Colonic mucosa (tissue), 4 donors: Measurements from ENCODE around the gene FCMR. TPM values are rescaled to one million over a fixed set of nuclear protein-coding genes. Genes with fewer than 3 reads are reported as not detected.

Source experiments
- DNase-seq: peaks from one replicate; pipeline ENCODE4 v3.0.0-alpha.2; 2020
- H3K27ac ChIP-seq: fragments of 200-600 bp; one replicate; pipeline ENCODE4 v1.8.0; 2021
- H3K27me3 ChIP-seq: fragments of 200-600 bp; one replicate; pipeline ENCODE4 v1.8.0; 2021
- H3K36me3 ChIP-seq: fragments of 200-600 bp; one replicate; pipeline ENCODE4 v1.8.0; 2021
- H3K4me1 ChIP-seq: fragments of 200-600 bp; one replicate; pipeline ENCODE4 v1.8.0; 2021; ENCODE audit warnings: mild to moderate bottlenecking
- H3K4me3 ChIP-seq: fragments of 200-600 bp; one replicate; pipeline ENCODE4 v1.8.0; 2021
- H3K9ac ChIP-seq, 2 donors: one replicate each; pipeline ENCODE4 v1.7.0; 2013; ENCODE audit warnings: control low read depth in 2 of 2, low read depth in 2 of 2, low read length in 2 of 2
- H3K9me3 ChIP-seq: fragments of 200-600 bp; one replicate; pipeline ENCODE4 v1.8.0; 2021
- CTCF ChIP-seq: fragments of 200-600 bp; IDR thresholded peaks from one replicate; pipeline ENCODE4 v1.8.0; 2022; ENCODE audit warnings: antibody characterized with exemption, mild to moderate bottlenecking
- intact Hi-C: fragments of 100-400 bp; cut with DNase I; formaldehyde crosslinking; loops from one replicate; pipeline ENCODE4 v1.14.1; 2022
- total RNA-seq, 2 donors: library from RNA; stranded (reverse); fragmentation: NEBNext Ultra II Directional in 1 of 2; extraction: Animal tissue kit (Norgen Biotek cat#: 25700) in 1 of 2; gene quantifications; one replicate each; pipeline ENCODE4 v1.2.1, GENCODE V29; 2021
- donor health status: healthy.
- donor health status: DM: no; HTN: no; CAD: no.
- donor health status: DM: no; HTN: no; CAD: no.

The FCMR gene
- total RNA-seq, 2 donors from 2014 or later: 2.3 to 2.7 TPM

- intact Hi-C loops: no loop called here
- Histone ChIP-seq H3K27me3 (no peaks in the 10 kb centered on the region), H3K9me3 (no peaks in the 10 kb centered on the region), H3K27ac (no peak overlapping the region), H3K36me3 (no peaks in the 10 kb centered on the region), H3K4me3 (no peak overlapping the region), H3K9ac (no peak overlapping the region), H3K4me1 (no peaks in the 10 kb centered on the region)
- DNase-seq: no peak
- TF ChIP-seq CTCF: no peak
These were observed 45.9 kb downstream of the FCMR start for GRCh38 chr1:206875752-206876377.

GRCh38 chr1:206873603-206874188 lies 48.0 kb downstream of the FCMR start:
- intact Hi-C loops: no loop called here
- H3K27me3 ChIP-seq: no peaks in the 10 kb centered on the region
- H3K4me1 ChIP-seq: no peaks in the 10 kb centered on the region
- H3K36me3 ChIP-seq: no peaks in the 10 kb centered on the region
- H3K9ac ChIP-seq: no peak overlapping the region
- no peak overlapping the region for H3K4me3 ChIP-seq
- H3K27ac ChIP-seq: no peak overlapping the region
- no peaks in the 10 kb centered on the region for H3K9me3 ChIP-seq
- no peak for TF ChIP-seq CTCF
- no peak for DNase-seq

- H3K27me3 ChIP-seq: no peaks in the 10 kb centered on the region
- H3K27ac ChIP-seq: no peak overlapping the region
- no peaks in the 10 kb centered on the region for H3K9me3 ChIP-seq
- TF ChIP-seq CTCF: no peak
- H3K36me3 ChIP-seq: no peaks in the 10 kb centered on the region
- intact Hi-C loops: no loop called here
- no peak overlapping the region for H3K9ac ChIP-seq
- H3K4me1 ChIP-seq: no peaks in the 10 kb centered on the region
- H3K4me3 ChIP-seq: no peak overlapping the region
- no peak for DNase-seq
These were observed 49.6 kb downstream of the FCMR start for GRCh38 chr1:206872139-206872538.

- no peaks in the 10 kb centered on the region for H3K4me1 ChIP-seq
- TF ChIP-seq CTCF: no peak
These were observed 53.5 kb downstream of the FCMR start for GRCh38 chr1:206868264-206868663.

GRCh38 chr1:206867716-206868115 lies 54.0 kb downstream of the FCMR start:
- no peak for TF ChIP-seq CTCF
- H3K9me3 ChIP-seq: no peaks in the 10 kb centered on the region
- intact Hi-C loops: loop anchor here (5.0 kb wide), 1 partner anchor 115 kb away; no protein-coding TSS in a partner anchor
- no peak for DNase-seq
- no peak overlapping the region for H3K9ac ChIP-seq
- H3K4me3 ChIP-seq: no peak overlapping the region
- H3K36me3 ChIP-seq: no peaks in the 10 kb centered on the region
- H3K27me3 ChIP-seq: no peaks in the 10 kb centered on the region
- H3K27ac ChIP-seq: no peak overlapping the region
- no peaks in the 10 kb centered on the region for H3K4me1 ChIP-seq

More at GRCh38 chr1:206868264-206868663, 53.5 kb downstream of the FCMR start:
- Histone ChIP-seq H3K4me3 (no peak overlapping the region), H3K9ac (no peak overlapping the region), H3K36me3 (no peaks in the 10 kb centered on the region), H3K9me3 (no peaks in the 10 kb centered on the region), H3K27ac (no peak overlapping the region), H3K27me3 (no peaks in the 10 kb centered on the region)
- intact Hi-C loops: loop anchor here (5.0 kb wide), 1 partner anchor 114 kb away; no protein-coding TSS in a partner anchor
- no peak for DNase-seq
